Posterior vena cava (tissue), 2 donors: ENCODE measurements around the gene PRICKLE1. TPM values are rescaled to one million over a fixed set of nuclear protein-coding genes. Genes with fewer than 3 reads are reported as not detected.

ENCODE experiments used
- DNase-seq: peaks from one replicate; pipeline ENCODE4 v3.0.0-alpha.2; 2020; ENCODE audit warnings: low spot score
- intact Hi-C, 2 donors: fragments of 100-400 bp; cut with DNase I; formaldehyde crosslinking; loops; one replicate each; pipeline versions ENCODE4 v1.14.1 to v1.14.2; 2022 to 2023
- total RNA-seq, 2 donors: library from RNA; stranded (reverse); fragmentation: NEBNext Ultra II Directional; extraction: Animal tissue kit (Norgen Biotek cat#: 25700); gene quantifications; one replicate each; pipeline ENCODE4 v1.2.1, GENCODE V29; 2021
- donor health status: DM: yes; HTN: yes; CAD: no.
- donor health status: DM: yes; HTN: yes; CAD: no.

PRICKLE1 gene
- total RNA-seq, 2 donors from 2014 or later: 19.4 to 30.5 TPM

- no peak for DNase-seq
- intact Hi-C loops: no loop called here
Measured at GRCh38 chr12:42432517-42433140, 156.9 kb downstream of the PRICKLE1 start.

GRCh38 chr12:42428850-42429249 lies 160.7 kb downstream of the PRICKLE1 start:
- intact Hi-C loops: no loop called here
- no peak for DNase-seq

- no peak for DNase-seq
- intact Hi-C loops: no loop called here
Measured at GRCh38 chr12:42426746-42427145, 162.8 kb downstream of the PRICKLE1 start.

- intact Hi-C loops: no loop called here
- no peak for DNase-seq
Measured at GRCh38 chr12:42422785-42423184, 166.8 kb downstream of the PRICKLE1 start.

- intact Hi-C loops: no loop called here
- no peak for DNase-seq
Measured at GRCh38 chr12:42421844-42422779, 167.4 kb downstream of the PRICKLE1 start.

- DNase-seq: no peak
- intact Hi-C loops: no loop called here
Measured at GRCh38 chr12:42420395-42420794, 169.2 kb downstream of the PRICKLE1 start.

- intact Hi-C loops: no loop called here
- no peak for DNase-seq
Measured at GRCh38 chr12:42410340-42410739, 179.2 kb downstream of the PRICKLE1 start.

- no peak for DNase-seq
- intact Hi-C loops: no loop called here
Measured at GRCh38 chr12:42409471-42409870, 180.1 kb downstream of the PRICKLE1 start.

GRCh38 chr12:42407306-42407705 lies 182.2 kb downstream of the PRICKLE1 start:
- DNase-seq: no peak
- intact Hi-C loops: no loop called here
